VCaP (cell line): ENCODE data around the gene AKAP13.

ENCODE experiments used
- H3K27ac ChIP-seq: fragments of 450-650 bp; 2 replicates; pipeline ENCODE4 v1.5.1; 2017
- TF ChIP-seq, protein P1 (sequence below): fragments of 450-650 bp; conservative IDR thresholded peaks from 2 replicates; pipeline ENCODE4 v1.5.1; 2017; ENCODE audit warnings: mild to moderate bottlenecking, moderate library complexity

Gene AKAP13

DNA sequence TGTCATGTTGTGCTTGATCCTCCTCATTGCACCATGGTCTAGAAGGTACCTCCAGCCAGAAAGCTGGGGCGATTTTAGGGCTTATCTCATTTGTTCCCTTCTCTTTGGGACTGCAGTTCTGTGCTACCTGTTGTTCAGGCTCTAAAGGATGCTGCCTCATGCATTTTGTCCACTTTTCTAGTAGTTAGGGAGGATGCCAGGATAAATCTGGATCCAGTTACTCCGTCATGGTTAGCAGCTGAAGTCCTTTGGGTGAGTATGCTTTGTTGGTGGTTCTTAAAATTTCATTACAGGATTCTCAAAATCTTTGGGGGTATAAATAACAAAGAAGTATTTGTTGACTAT, 8.9 kb downstream of the AKAP13 start:
- no peak overlapping the region for H3K27ac ChIP-seq
- TF ChIP-seq, protein P1, sequence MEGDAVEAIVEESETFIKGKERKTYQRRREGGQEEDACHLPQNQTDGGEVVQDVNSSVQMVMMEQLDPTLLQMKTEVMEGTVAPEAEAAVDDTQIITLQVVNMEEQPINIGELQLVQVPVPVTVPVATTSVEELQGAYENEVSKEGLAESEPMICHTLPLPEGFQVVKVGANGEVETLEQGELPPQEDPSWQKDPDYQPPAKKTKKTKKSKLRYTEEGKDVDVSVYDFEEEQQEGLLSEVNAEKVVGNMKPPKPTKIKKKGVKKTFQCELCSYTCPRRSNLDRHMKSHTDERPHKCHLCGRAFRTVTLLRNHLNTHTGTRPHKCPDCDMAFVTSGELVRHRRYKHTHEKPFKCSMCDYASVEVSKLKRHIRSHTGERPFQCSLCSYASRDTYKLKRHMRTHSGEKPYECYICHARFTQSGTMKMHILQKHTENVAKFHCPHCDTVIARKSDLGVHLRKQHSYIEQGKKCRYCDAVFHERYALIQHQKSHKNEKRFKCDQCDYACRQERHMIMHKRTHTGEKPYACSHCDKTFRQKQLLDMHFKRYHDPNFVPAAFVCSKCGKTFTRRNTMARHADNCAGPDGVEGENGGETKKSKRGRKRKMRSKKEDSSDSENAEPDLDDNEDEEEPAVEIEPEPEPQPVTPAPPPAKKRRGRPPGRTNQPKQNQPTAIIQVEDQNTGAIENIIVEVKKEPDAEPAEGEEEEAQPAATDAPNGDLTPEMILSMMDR = no peak

DNA sequence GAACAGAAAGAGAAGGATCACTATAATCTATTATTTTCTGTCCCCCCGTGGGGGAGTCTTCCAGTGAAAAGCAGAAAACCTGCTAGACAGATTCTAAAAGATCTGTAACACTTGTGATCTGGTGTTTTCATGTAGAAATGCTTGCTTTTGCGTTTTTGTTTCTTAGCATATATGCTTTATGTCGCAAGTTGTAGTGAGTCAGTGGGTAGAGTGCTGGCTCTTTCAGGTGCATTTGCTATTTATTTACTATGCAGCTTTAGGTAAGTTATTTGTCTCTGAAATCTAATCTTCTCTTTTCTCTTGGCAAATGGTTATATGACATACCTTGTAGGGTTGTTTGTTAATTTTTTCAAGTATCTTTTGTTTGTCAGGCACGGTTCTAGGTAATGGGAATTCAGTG, 9.4 kb downstream of the AKAP13 start:
- TF ChIP-seq, protein P1 = no peak
- no peak overlapping the region for H3K27ac ChIP-seq

DNA sequence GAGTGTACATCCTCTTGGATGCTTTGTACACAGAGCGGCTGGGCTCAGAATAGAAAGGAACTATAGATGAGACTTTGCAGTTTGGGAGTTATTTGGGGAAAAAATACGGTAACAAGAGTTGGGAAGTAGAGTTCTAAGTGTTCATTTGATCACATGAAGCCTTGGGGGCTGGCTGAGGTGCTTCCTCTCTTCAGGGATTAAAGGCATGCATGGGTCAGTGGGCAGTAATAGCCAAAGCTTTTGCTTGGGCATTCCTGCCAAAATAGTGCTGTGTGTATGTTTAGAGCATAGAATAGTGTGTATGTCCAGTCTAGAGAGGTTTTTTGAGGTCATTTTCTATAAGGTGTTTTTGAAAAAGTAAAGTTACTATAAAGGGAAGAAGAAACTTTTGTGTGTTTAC, 12.8 kb downstream of the AKAP13 start:
- H3K27ac ChIP-seq = no peak overlapping the region

DNA sequence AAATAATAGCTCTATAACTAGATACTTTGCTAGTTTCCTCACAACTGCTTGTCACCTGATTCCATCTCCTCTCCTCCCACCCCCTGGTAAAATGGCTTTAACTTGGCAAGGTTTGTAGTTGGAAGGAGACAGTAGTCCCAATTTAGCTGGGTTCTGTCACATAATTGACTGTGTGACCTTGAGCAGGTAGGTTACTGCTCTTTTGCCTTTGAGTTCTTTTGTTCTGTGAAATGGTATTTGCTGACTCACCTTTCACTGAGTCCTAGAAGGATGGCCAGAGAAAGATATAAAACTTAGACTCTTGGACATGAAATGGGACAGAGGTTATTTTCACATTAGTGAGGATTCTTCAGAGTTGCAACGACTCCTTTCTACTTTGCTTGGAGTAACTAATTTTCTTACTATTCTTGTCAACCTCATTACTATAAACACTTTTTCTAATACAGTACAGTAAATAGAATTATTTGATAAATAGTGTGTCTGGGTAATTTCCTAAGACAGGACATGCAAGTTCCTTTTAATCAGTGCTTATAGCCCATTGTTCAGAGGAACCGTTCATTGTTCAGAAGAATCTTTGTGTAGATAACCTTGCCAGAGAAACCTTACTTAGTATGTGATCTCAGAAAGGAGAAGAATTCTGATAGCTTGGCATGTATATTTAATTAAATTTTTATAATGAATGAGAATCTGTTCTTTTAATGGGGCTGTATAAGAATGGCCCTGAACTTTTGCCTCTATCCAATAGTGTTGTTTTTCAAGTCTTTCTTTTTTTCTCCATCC, 14.3 kb downstream of the AKAP13 start:
- no peak overlapping the region; the same call in 1 of the 2 replicates for H3K27ac ChIP-seq
- TF ChIP-seq, protein P1 = no peak

More for the DNA sequence above, 12.8 kb downstream of the AKAP13 start:
- TF ChIP-seq, protein P1 = no peak

DNA sequence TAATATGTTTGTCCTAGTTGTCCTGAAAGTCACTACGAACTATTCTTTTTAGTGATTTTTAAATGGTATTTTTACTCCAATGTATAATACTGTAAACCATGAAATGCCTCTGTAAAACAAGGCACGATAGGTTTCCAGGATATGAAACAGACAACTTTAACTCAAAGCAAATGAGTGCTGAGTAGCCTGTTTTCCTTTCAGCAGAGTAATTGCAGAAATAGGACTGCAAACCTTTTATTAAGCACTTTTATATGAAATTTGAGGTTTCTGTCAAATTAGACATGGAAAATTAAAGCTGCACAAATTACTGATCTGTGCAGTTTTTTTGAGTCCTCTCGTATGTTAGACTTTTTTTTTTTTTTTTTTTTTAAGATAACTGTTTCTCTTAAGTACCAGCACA, 16.2 kb downstream of the AKAP13 start:
- TF ChIP-seq, protein P1 = no peak

DNA sequence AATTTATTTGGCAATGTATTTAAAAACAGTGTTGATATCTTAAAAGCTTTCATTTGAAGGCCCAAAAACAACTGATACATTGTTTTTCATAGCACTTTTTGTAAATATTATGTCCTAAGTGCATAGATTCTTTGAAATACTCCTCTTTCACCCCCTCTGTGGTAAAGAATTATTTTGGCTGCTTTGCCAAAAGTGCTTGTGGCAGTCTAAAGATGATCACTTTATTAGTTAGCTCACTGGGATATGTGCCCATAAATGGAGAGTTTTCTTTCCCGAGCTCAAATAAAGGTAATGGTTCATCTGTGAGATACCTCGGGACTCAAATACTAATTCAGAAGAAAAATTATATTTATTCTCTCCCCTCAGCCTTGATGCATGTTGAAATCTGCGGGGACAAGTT, 16.7 kb downstream of the AKAP13 start:
- TF ChIP-seq, protein P1 = no peak
- H3K27ac ChIP-seq = peak overlapping the region; percentile 28

More for the DNA sequence above, 16.2 kb downstream of the AKAP13 start:
- peak overlapping the region; percentile 28; the same call in 1 of the 2 replicates for H3K27ac ChIP-seq

DNA sequence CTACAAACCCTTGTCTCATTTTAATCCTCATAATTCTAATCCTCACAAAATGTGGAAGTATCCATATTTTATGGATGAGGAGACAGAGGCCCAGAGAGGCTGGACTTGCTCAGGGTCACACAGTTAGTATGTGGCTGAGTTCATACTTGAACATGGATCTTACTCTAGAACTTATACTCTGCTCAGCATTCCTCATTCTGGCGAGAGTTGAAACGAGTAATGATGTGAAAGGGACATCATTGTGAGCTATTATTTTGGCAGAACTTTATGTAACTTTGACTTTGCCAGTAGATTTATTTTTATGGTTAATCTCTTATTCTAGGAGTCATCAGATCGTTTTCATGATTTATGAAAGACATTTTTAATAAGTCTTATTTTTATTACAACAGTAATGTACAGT, 17.5 kb downstream of the AKAP13 start:
- TF ChIP-seq, protein P1 = no peak
- H3K27ac ChIP-seq = peak overlapping the region; percentile 28
